ENCODE results near the gene SLMAP.
"Not testable (repeated sequence)": the region's sequence is repeated elsewhere in the genome, so short reads cannot be mapped to it uniquely, and the experiment has no call there.

Gene SLMAP

GRCh38 chr3:57797701-57798487 is 41.8 kb downstream of the SLMAP start:
- H3K9me3 Mint-ChIP-seq = no peaks in the 10 kb centered on the region
- ATAC-seq = no peak
- H3K36me3 Mint-ChIP-seq = peaks cover 13% of the 10 kb centered on the region
- peaks cover 45% of the 10 kb centered on the region for H3K4me1 Mint-ChIP-seq
- H3K4me3 Mint-ChIP-seq = no peak overlapping the region
- no peak overlapping the region for H3K27ac Mint-ChIP-seq
- no peaks in the 10 kb centered on the region for H3K27me3 Mint-ChIP-seq

- H3K4me1 Mint-ChIP-seq = peaks cover 56% of the 10 kb centered on the region
- no peak for ATAC-seq
- H3K4me3 Mint-ChIP-seq = peak overlapping the region; percentile 15
- H3K27me3 Mint-ChIP-seq = no peaks in the 10 kb centered on the region
- H3K27ac Mint-ChIP-seq = peak overlapping the region; percentile 67
- peaks cover 11% of the 10 kb centered on the region for H3K36me3 Mint-ChIP-seq
- H3K9me3 Mint-ChIP-seq = no peaks in the 10 kb centered on the region
Measured at GRCh38 chr3:57803647-57804081, 47.6 kb downstream of the SLMAP start.

- peaks cover 11% of the 10 kb centered on the region for H3K36me3 Mint-ChIP-seq
- H3K27ac Mint-ChIP-seq = no peak overlapping the region
- H3K4me3 Mint-ChIP-seq = no peak overlapping the region
- peaks cover 62% of the 10 kb centered on the region for H3K4me1 Mint-ChIP-seq
- ATAC-seq = no peak
- no peaks in the 10 kb centered on the region for H3K9me3 Mint-ChIP-seq
- no peaks in the 10 kb centered on the region for H3K27me3 Mint-ChIP-seq
Measured at GRCh38 chr3:57805266-57805665, 49.2 kb downstream of the SLMAP start.

GRCh38 chr3:57805674-57806073 is 49.6 kb downstream of the SLMAP start:
- peaks cover 11% of the 10 kb centered on the region for H3K36me3 Mint-ChIP-seq
- no peaks in the 10 kb centered on the region for H3K9me3 Mint-ChIP-seq
- peaks cover 62% of the 10 kb centered on the region for H3K4me1 Mint-ChIP-seq
- no peak for ATAC-seq
- no peak overlapping the region for H3K27ac Mint-ChIP-seq
- H3K4me3 Mint-ChIP-seq = no peak overlapping the region
- no peaks in the 10 kb centered on the region for H3K27me3 Mint-ChIP-seq

GRCh38 chr3:57806195-57806594 is 50.1 kb downstream of the SLMAP start:
- H3K27me3 Mint-ChIP-seq, H3K4me3 Mint-ChIP-seq, ATAC-seq, H3K27ac Mint-ChIP-seq, H3K36me3 Mint-ChIP-seq, H3K9me3 Mint-ChIP-seq: not testable (repeated sequence)
- peaks cover 57% of the 10 kb centered on the region for H3K4me1 Mint-ChIP-seq

- peaks cover 12% of the 10 kb centered on the region for H3K36me3 Mint-ChIP-seq
- ATAC-seq = no peak
- no peaks in the 10 kb centered on the region for H3K27me3 Mint-ChIP-seq
- peaks cover 6% of the 10 kb centered on the region for H3K9me3 Mint-ChIP-seq
- H3K27ac Mint-ChIP-seq = no peak overlapping the region
- no peak overlapping the region for H3K4me3 Mint-ChIP-seq
- peaks cover 38% of the 10 kb centered on the region for H3K4me1 Mint-ChIP-seq
Measured at GRCh38 chr3:57808961-57809608, 53.0 kb downstream of the SLMAP start.

GRCh38 chr3:57809609-57809968 is 53.5 kb downstream of the SLMAP start:
- peaks cover 40% of the 10 kb centered on the region for H3K4me1 Mint-ChIP-seq
- no peak overlapping the region for H3K4me3 Mint-ChIP-seq

GRCh38 chr3:57810048-57810447 is 53.9 kb downstream of the SLMAP start:
- no peak for ATAC-seq
- Mint-ChIP-seq H3K36me3 (peaks cover 12% of the 10 kb centered on the region), H3K4me1 (peaks cover 38% of the 10 kb centered on the region), H3K27me3 (no peaks in the 10 kb centered on the region), H3K9me3 (peaks cover 6% of the 10 kb centered on the region), H3K4me3 (no peak overlapping the region), H3K27ac (no peak overlapping the region)

More at GRCh38 chr3:57809609-57809968, 53.5 kb downstream of the SLMAP start:
- Mint-ChIP-seq H3K27ac (no peak overlapping the region), H3K27me3 (no peaks in the 10 kb centered on the region), H3K36me3 (peaks cover 12% of the 10 kb centered on the region), H3K9me3 (peaks cover 6% of the 10 kb centered on the region)
- no peak for ATAC-seq

GRCh38 chr3:57810471-57811137 is 54.5 kb downstream of the SLMAP start:
- Mint-ChIP-seq H3K27me3 (no peaks in the 10 kb centered on the region), H3K36me3 (peaks cover 12% of the 10 kb centered on the region), H3K4me3 (no peak overlapping the region), H3K27ac (no peak overlapping the region), H3K4me1 (peaks cover 36% of the 10 kb centered on the region), H3K9me3 (peaks cover 6% of the 10 kb centered on the region)
- ATAC-seq = no peak

- peaks cover 6% of the 10 kb centered on the region for H3K9me3 Mint-ChIP-seq
- peaks cover 28% of the 10 kb centered on the region for H3K4me1 Mint-ChIP-seq
- peak; percentile 31 for ATAC-seq
- peaks cover 7% of the 10 kb centered on the region for H3K36me3 Mint-ChIP-seq
- no peak overlapping the region for H3K4me3 Mint-ChIP-seq
- no peaks in the 10 kb centered on the region for H3K27me3 Mint-ChIP-seq
- H3K27ac Mint-ChIP-seq = no peak overlapping the region
Measured at GRCh38 chr3:57815036-57815435, 58.9 kb downstream of the SLMAP start.

- peaks cover 35% of the 10 kb centered on the region for H3K4me1 Mint-ChIP-seq
- ATAC-seq = no peak
- H3K27ac Mint-ChIP-seq = peak overlapping the region; percentile 3
- no peaks in the 10 kb centered on the region for H3K27me3 Mint-ChIP-seq
- no peak overlapping the region for H3K4me3 Mint-ChIP-seq
- H3K9me3 Mint-ChIP-seq = peaks cover 6% of the 10 kb centered on the region
- H3K36me3 Mint-ChIP-seq = peaks cover 7% of the 10 kb centered on the region
Measured at GRCh38 chr3:57816471-57817095, 60.5 kb downstream of the SLMAP start.

- H3K36me3 Mint-ChIP-seq = peaks cover 11% of the 10 kb centered on the region
- no peak for ATAC-seq
- H3K27ac Mint-ChIP-seq = no peak overlapping the region
- no peak overlapping the region for H3K4me3 Mint-ChIP-seq
- H3K4me1 Mint-ChIP-seq = peaks cover 43% of the 10 kb centered on the region
- no peaks in the 10 kb centered on the region for H3K9me3 Mint-ChIP-seq
- no peaks in the 10 kb centered on the region for H3K27me3 Mint-ChIP-seq
Measured at GRCh38 chr3:57818772-57819171, 62.7 kb downstream of the SLMAP start.

- Mint-ChIP-seq H3K9me3 (no peaks in the 10 kb centered on the region), H3K27me3 (no peaks in the 10 kb centered on the region), H3K27ac (no peak overlapping the region), H3K4me1 (peaks cover 47% of the 10 kb centered on the region), H3K36me3 (peaks cover 11% of the 10 kb centered on the region), H3K4me3 (no peak overlapping the region)
- no peak for ATAC-seq
Measured at GRCh38 chr3:57820479-57820878, 64.4 kb downstream of the SLMAP start.

- no peak overlapping the region for H3K4me3 Mint-ChIP-seq
- peaks cover 11% of the 10 kb centered on the region for H3K36me3 Mint-ChIP-seq
- peaks cover 49% of the 10 kb centered on the region for H3K4me1 Mint-ChIP-seq
- H3K27me3 Mint-ChIP-seq = no peaks in the 10 kb centered on the region
- no peak overlapping the region for H3K27ac Mint-ChIP-seq
- no peak for ATAC-seq
- no peaks in the 10 kb centered on the region for H3K9me3 Mint-ChIP-seq
Measured at GRCh38 chr3:57821765-57822164, 65.7 kb downstream of the SLMAP start.

- peaks cover 50% of the 10 kb centered on the region for H3K4me1 Mint-ChIP-seq
- no peak overlapping the region for H3K4me3 Mint-ChIP-seq
- H3K36me3 Mint-ChIP-seq = peaks cover 11% of the 10 kb centered on the region
- no peaks in the 10 kb centered on the region for H3K27me3 Mint-ChIP-seq
- ATAC-seq = no peak
- H3K27ac Mint-ChIP-seq = no peak overlapping the region
- no peaks in the 10 kb centered on the region for H3K9me3 Mint-ChIP-seq
Measured at GRCh38 chr3:57822686-57823085, 66.6 kb downstream of the SLMAP start.

Measured in stimulated activated memory B cell treated with anti-CD40 and anti-IgM and Interleukin-4, amounts not matched to agents 10 μg/mL and 1 μg/mL and 100 μg/mL, for 72 hours (primary cell).